A673 (cell line): ENCODE data around the gene ANKZF1. TPM values are rescaled to one million over a fixed set of nuclear protein-coding genes. Genes with fewer than 3 reads are reported as not detected.

Experiments
- BruUV-seq: library from RNA; stranded (reverse); fragments of 400-500 nt; replicated peaks from 2 replicates; lab custom pipeline; 2021; lab: Mats Ljungman, UMichigan
- CTCF ChIA-PET: fragments of 300-600 bp; sonication (Branson Sonifier 250); formaldehyde crosslinking; loops from one replicate; lab custom pipeline; 2022; ENCODE audit warnings: antibody characterized with exemption; lab: Charles Lee
- POLR2A ChIA-PET: fragments of 300-600 bp; sonication (Branson Sonifier 250); formaldehyde crosslinking; loops from one replicate; lab custom pipeline; 2022; ENCODE audit warnings: antibody characterized with exemption; ENCODE audit not compliant: low non-redundant PET; lab: Charles Lee
- DNase-seq: peaks from one replicate; pipeline ENCODE4 v3.0.0-alpha.2; 2015; ENCODE audit warnings: low spot score
- H3K27ac ChIP-seq: fragments of 200-600 bp; sonication (generic); 2 replicates; pipeline ENCODE4 v1.5.1; 2016; ENCODE audit warnings: mixed run types, low read depth, mild to moderate bottlenecking, mixed read lengths, antibody characterized with exemption, low read length; ENCODE audit not compliant: poor library complexity, severe bottlenecking
- H3K27me3 ChIP-seq: fragments of 200-600 bp; sonication (generic); replicated peaks from 2 replicates; pipeline ENCODE4 v1.6.1; 2017; ENCODE audit warnings: mixed run types, low read depth, mild to moderate bottlenecking, mixed read lengths, antibody characterized with exemption, low read length; ENCODE audit not compliant: insufficient read depth, poor library complexity
- H3K36me3 ChIP-seq: fragments of 200-600 bp; sonication (generic); 2 replicates; pipeline ENCODE4 v1.6.1; 2016; ENCODE audit warnings: mixed run types, mild to moderate bottlenecking, mixed read lengths, antibody characterized with exemption, low read length; ENCODE audit not compliant: insufficient read depth, poor library complexity, severe bottlenecking
- H3K4me1 ChIP-seq: fragments of 200-600 bp; sonication (generic); 2 replicates; pipeline ENCODE4 v1.6.1; 2017; ENCODE audit warnings: mixed run types, mild to moderate bottlenecking, mixed read lengths, antibody characterized with exemption, low read length; ENCODE audit not compliant: insufficient read depth, poor library complexity, severe bottlenecking
- H3K4me3 ChIP-seq: fragments of 200-600 bp; sonication (generic); 2 replicates; pipeline ENCODE4 v1.5.1; 2016; ENCODE audit warnings: low read depth, mixed run types, mild to moderate bottlenecking, mixed read lengths, low read length; ENCODE audit not compliant: poor library complexity, severe bottlenecking
- H3K9me3 ChIP-seq: fragments of 200-600 bp; sonication (generic); 2 replicates; pipeline ENCODE4 v1.6.1; 2016; ENCODE audit warnings: mixed run types, low read depth, mild to moderate bottlenecking, mixed read lengths, antibody characterized with exemption, low read length; ENCODE audit not compliant: poor library complexity, severe bottlenecking
- EZH2 ChIP-seq: fragments of 200-600 bp; sonication (generic); IDR thresholded peaks from 2 replicates; pipeline ENCODE4 v1.6.1; 2017; ENCODE audit warnings: borderline replicate concordance, low read depth, mild to moderate bottlenecking, mixed read lengths, antibody characterized with exemption, low read length; ENCODE audit not compliant: poor library complexity, severe bottlenecking
- intact Hi-C: fragments of 100-400 bp; cut with micrococcal nuclease; formaldehyde crosslinking; loops from one replicate; pipeline ENCODE4 v1.10.0; 2022; ENCODE audit not compliant: unreplicated experiment
- total RNA-seq: library from RNA; stranded (reverse); gene quantifications from 2 replicates; pipeline ENCODE4 v1.2.3, GENCODE V29; 2021
- TF ChIP-seq, protein P1 (sequence below): fragments of 300-800, 200-600 bp; sonication (generic); conservative IDR thresholded peaks from 2 replicates; pipeline ENCODE4 v1.5.1; 2017; ENCODE audit warnings: low read depth, mild to moderate bottlenecking, antibody characterized with exemption, low read length, moderate library complexity, mixed read lengths

ANKZF1 gene
- total RNA-seq, 1 experiment from 2014 or later, result 30.6 TPM

DNA sequence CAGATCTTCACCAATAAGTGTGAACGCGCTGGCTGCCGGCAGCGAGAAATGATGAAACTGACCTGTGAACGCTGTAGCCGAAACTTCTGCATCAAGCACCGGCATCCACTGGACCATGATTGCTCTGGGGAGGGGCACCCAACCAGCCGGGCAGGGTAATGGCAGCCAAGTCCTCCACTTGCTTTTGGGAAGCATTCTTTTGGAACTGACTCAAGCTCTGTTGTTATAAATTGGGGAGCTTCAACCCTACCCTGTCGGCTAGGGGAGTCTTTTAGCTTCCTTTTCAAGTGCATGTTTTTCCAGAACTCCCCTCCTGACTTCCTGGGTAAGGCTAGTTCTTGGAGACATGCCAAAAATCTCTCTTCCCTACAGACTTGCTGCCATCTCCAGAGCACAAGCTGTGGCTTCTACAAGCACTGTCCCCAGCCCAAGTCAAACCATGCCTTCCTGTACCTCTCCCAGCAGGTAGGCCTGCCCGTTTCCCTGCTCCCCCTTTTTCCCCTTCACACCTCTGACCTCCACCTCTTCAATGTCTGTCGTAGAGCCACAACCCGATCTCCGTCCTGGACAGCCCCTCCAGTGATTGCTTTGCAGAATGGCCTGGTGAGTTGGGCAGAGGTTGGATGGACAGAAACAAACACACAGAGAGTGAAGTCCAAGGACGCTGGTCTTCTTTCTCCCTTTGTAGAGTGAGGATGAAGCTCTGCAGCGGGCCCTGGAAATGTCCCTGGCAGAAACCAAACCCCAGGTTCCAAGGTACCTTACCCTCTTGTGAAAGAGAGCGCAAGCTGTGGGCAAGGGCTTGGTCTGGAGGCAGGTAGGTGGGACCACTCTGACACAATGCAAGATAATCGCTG lies 21.5 kb upstream of the ANKZF1 start:
- H3K36me3 ChIP-seq, result peaks cover 36% of the 10 kb centered on the region
- no peaks in the 10 kb centered on the region for H3K27me3 ChIP-seq
- DNase-seq, result peak; percentile 61
- no peak for TF ChIP-seq EZH2
- TF ChIP-seq, protein P1, sequence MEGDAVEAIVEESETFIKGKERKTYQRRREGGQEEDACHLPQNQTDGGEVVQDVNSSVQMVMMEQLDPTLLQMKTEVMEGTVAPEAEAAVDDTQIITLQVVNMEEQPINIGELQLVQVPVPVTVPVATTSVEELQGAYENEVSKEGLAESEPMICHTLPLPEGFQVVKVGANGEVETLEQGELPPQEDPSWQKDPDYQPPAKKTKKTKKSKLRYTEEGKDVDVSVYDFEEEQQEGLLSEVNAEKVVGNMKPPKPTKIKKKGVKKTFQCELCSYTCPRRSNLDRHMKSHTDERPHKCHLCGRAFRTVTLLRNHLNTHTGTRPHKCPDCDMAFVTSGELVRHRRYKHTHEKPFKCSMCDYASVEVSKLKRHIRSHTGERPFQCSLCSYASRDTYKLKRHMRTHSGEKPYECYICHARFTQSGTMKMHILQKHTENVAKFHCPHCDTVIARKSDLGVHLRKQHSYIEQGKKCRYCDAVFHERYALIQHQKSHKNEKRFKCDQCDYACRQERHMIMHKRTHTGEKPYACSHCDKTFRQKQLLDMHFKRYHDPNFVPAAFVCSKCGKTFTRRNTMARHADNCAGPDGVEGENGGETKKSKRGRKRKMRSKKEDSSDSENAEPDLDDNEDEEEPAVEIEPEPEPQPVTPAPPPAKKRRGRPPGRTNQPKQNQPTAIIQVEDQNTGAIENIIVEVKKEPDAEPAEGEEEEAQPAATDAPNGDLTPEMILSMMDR, result no peak
- peaks cover 15% of the 10 kb centered on the region for H3K4me1 ChIP-seq
- intact Hi-C loops, result no loop called here
- peak overlapping the region; percentile 68 for H3K27ac ChIP-seq
- no peaks in the 10 kb centered on the region for H3K9me3 ChIP-seq
- ChIA-PET POLR2A (interaction anchor here (0.6 kb wide), 1 partner anchor 180 kb away, joined by 3 read pairs; no protein-coding TSS in a partner anchor), CTCF (no interaction called here)
- BruUV-seq, result no TSS peak
- H3K4me3 ChIP-seq, result no peak overlapping the region

DNA sequence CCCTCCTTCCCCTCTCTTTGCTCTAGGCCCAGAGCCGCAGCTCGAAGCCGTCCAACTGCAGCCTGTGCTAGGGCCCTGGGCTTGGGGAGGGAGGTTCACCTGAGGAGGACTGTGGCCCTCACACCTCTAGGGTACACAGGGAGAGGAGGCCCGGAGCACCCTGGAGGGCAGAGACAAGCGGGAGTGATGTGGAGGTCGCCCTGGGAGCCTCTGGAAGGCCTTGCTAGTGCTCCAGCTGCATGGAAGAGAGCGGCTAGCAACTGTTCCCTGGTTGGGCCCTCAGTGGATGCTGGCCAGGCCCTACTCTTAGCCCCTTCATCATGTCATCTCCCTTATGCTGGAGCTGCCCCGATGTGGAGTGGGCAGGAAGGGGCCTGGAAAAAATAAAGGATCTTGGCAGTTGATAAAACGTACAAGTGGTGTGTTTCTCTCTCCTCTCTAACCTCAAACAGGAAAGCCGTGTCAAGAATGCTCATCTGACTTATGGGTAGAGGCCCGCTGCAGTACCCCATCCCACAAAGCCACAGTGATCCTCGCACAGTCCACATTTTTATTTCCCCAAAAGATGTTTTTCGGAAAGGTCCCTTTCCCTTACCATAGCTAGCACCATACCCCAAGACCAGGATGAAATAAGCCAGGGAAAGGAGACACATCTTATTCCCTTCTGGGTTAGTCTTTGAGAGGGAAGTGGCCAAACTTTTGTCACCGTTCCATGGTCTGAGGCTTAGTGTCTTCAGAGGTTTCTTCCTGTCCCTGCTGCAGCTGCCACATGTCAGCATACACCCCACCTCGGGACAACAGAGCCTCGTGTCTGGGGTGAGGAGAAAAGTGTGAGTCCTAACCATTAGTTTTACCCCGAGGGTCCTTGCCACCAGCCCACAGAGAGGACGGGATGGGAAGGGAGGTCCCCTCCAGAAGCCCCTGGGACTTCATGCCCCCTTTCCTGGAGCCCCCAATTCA lies 20.1 kb upstream of the ANKZF1 start:
- no peak for DNase-seq
- intact Hi-C loops, result no loop called here
- no TSS peak for BruUV-seq
- Histone ChIP-seq H3K36me3 (peaks cover 50% of the 10 kb centered on the region), H3K9me3 (no peaks in the 10 kb centered on the region), H3K27me3 (no peaks in the 10 kb centered on the region), H3K27ac (peak overlapping the region; percentile 68), H3K4me1 (peaks cover 15% of the 10 kb centered on the region), H3K4me3 (no peak overlapping the region)
- ChIA-PET POLR2A (interaction anchor here (0.6 kb wide), 1 partner anchor 20 kb away, joined by 4 read pairs; no protein-coding TSS in a partner anchor), CTCF (no interaction called here)
- no peak for TF ChIP-seq EZH2
- TF ChIP-seq, protein P1, result no peak

DNA sequence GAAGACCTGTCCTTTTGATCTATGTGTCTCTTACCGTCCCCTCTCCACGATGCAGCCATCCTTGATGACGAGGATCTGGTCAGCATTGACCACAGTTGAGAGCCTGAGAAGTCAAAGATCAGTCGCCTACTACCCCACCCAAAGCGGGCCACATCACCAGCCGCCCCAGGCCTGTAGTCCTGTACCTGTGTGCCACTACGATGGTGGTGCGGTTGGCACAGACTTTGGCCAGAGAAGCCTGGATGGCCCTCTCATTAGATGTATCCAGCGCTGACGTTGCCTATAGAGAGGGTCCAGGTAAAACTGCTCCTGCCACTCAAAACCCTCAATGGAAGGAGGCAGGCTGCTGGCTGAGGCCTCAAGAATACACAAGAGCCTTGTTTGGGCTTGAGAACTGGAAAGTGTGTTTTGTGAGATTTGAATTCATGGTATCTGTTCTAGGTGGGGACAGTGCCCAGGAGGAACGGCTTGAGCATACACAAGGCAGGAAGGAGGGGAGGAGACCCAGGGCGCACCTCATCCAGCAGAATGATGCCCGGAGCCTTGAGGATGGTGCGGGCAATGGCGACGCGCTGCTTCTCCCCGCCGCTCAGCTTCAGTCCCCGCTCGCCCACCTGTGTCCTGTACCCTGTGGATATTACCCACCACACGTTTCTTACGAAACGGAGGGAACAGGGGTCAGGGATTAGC lies 19.3 kb upstream of the ANKZF1 start:
- no peak for DNase-seq
- Histone ChIP-seq H3K36me3 (peaks cover 59% of the 10 kb centered on the region), H3K4me3 (no peak overlapping the region), H3K27me3 (no peaks in the 10 kb centered on the region), H3K9me3 (no peaks in the 10 kb centered on the region), H3K27ac (no peak overlapping the region), H3K4me1 (peaks cover 15% of the 10 kb centered on the region)
- TF ChIP-seq, protein P1, result no peak
- TF ChIP-seq EZH2, result no peak
- intact Hi-C loops, result no loop called here
- BruUV-seq, result TSS peak; percentile 3
- CTCF ChIA-PET, result no interaction called here
- POLR2A ChIA-PET, result no interaction called here
